Activated CD8-positive, alpha-beta T cell treated with anti-CD3 and anti-CD28 coated beads for 36 hours (primary cell): ENCODE data around the gene PTPN6. TPM values are rescaled to one million over a fixed set of nuclear protein-coding genes. Genes with fewer than 3 reads are reported as not detected.

Source experiments
- ATAC-seq: fragments of 200-7000 bp; cut with Tn5 transposase; one replicate; pipeline ENCODE4 v1.10.0; 2021; ENCODE audit warnings: mild to moderate bottlenecking, moderate library complexity
- CTCF ChIA-PET: fragments of 350-600 bp; sonication (Branson Sonifier 250); formaldehyde crosslinking; loops from one replicate; lab custom pipeline; 2021; ENCODE audit warnings: antibody characterized with exemption; lab: Charles Lee
- POLR2A ChIA-PET: fragments of 350-600 bp; sonication (Branson Sonifier 250); formaldehyde crosslinking; loops from one replicate; lab custom pipeline; 2021; ENCODE audit warnings: antibody characterized with exemption; lab: Charles Lee
- DNase-seq: peaks from one replicate; pipeline ENCODE4 v3.0.0-alpha.2; 2020
- H3K27ac Mint-ChIP-seq: one replicate; pipeline ENCODE4 v1.8.0; 2021; ENCODE audit warnings: mild to moderate bottlenecking, mixed read lengths
- H3K27me3 Mint-ChIP-seq: one replicate; pipeline ENCODE4 v1.8.0; 2021; ENCODE audit warnings: mixed read lengths
- H3K36me3 Mint-ChIP-seq: one replicate; pipeline ENCODE4 v1.8.0; 2021; ENCODE audit warnings: low read depth, mixed read lengths
- H3K4me1 Mint-ChIP-seq: one replicate; pipeline ENCODE4 v1.8.0; 2021; ENCODE audit warnings: low read depth, mixed read lengths
- H3K4me3 Mint-ChIP-seq: one replicate; pipeline ENCODE4 v1.8.0; 2021; ENCODE audit warnings: mild to moderate bottlenecking, moderate library complexity, mixed read lengths
- H3K9me3 Mint-ChIP-seq: one replicate; pipeline ENCODE4 v1.8.0; 2021; ENCODE audit warnings: mixed read lengths
- intact Hi-C: fragments of 100-400 bp; cut with micrococcal nuclease; formaldehyde crosslinking; loops from one replicate; pipeline ENCODE4 v1.10.0; 2022
- total RNA-seq, 2 experiments: library from RNA; stranded (reverse); gene quantifications; one replicate each; pipeline ENCODE4 v1.2.3, GENCODE V29; 2021
- TF ChIP-seq, protein P1 (sequence below): fragments of 200-600 bp; IDR thresholded peaks from one replicate; pipeline ENCODE4 v1.8.0; 2022; ENCODE audit warnings: antibody characterized with exemption, mild to moderate bottlenecking

The PTPN6 gene
- total RNA-seq, 2 experiments from 2014 or later, result 485 to 489 TPM

DNA sequence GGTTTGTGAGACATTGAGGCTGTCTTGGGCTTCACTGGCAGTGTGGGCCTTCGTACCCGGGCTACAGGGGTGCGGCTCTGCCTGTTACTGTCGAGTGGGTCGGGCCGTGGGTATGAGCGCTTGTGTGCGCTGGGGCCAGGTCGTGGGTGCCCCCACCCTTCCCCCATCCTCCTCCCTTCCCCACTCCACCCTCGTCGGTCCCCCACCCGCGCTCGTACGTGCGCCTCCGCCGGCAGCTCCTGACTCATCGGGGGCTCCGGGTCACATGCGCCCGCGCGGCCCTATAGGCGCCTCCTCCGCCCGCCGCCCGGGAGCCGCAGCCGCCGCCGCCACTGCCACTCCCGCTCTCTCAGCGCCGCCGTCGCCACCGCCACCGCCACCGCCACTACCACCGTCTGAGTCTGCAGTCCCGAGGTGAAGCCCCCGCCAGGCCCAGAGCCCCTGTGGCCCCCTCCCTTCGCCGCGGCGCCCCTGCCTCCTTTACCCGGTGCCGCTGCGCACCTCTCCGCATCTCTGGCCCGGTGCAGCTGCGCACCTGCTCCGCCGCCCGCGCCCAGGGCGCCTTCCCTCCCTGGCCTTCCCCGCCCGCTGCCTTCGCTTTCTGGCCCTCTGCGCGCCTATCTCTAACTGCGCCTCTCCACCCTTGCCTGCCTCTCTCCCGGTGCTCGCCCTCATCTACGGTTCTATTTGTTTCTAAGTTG, 36.8 kb upstream of the PTPN6 start, which contains the start of gene ENO2:
TSS of gene ENO2 (plus strand) at position 335 of the 701 bp plus-strand sequence. CDS start 1,253 bp downstream, outside the sequence.
- POLR2A ChIA-PET, result interaction anchor here (0.9 to 8.2 kb wide), 11 partner anchors 9 to 226 kb away, joined by 3 to 62 read pairs (median 3); partner anchors contain the start of genes C12orf57, LPCAT3, RNU7-1 and ZNF384
- intact Hi-C loops, result no loop called here
- peaks cover 40% of the 10 kb centered on the region for H3K36me3 Mint-ChIP-seq
- CTCF ChIA-PET, result interaction anchor here (0.7 to 5.8 kb wide), 8 partner anchors 10 to 190 kb away, joined by 3 to 31 read pairs (median 4); partner anchors contain the start of genes C12orf57 and RNU7-1
- H3K27me3 Mint-ChIP-seq, result no peaks in the 10 kb centered on the region
- peaks cover 35% of the 10 kb centered on the region for H3K4me1 Mint-ChIP-seq
- peak within 1 kb of the TSS; percentile 90 for H3K27ac Mint-ChIP-seq
- no peaks in the 10 kb centered on the region for H3K9me3 Mint-ChIP-seq
- peak; percentile 91 for ATAC-seq
- peak within 1 kb of the TSS; percentile 95 for H3K4me3 Mint-ChIP-seq
- peak; percentile 88 for DNase-seq
- TF ChIP-seq, protein P1, sequence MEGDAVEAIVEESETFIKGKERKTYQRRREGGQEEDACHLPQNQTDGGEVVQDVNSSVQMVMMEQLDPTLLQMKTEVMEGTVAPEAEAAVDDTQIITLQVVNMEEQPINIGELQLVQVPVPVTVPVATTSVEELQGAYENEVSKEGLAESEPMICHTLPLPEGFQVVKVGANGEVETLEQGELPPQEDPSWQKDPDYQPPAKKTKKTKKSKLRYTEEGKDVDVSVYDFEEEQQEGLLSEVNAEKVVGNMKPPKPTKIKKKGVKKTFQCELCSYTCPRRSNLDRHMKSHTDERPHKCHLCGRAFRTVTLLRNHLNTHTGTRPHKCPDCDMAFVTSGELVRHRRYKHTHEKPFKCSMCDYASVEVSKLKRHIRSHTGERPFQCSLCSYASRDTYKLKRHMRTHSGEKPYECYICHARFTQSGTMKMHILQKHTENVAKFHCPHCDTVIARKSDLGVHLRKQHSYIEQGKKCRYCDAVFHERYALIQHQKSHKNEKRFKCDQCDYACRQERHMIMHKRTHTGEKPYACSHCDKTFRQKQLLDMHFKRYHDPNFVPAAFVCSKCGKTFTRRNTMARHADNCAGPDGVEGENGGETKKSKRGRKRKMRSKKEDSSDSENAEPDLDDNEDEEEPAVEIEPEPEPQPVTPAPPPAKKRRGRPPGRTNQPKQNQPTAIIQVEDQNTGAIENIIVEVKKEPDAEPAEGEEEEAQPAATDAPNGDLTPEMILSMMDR, result no peak

DNA sequence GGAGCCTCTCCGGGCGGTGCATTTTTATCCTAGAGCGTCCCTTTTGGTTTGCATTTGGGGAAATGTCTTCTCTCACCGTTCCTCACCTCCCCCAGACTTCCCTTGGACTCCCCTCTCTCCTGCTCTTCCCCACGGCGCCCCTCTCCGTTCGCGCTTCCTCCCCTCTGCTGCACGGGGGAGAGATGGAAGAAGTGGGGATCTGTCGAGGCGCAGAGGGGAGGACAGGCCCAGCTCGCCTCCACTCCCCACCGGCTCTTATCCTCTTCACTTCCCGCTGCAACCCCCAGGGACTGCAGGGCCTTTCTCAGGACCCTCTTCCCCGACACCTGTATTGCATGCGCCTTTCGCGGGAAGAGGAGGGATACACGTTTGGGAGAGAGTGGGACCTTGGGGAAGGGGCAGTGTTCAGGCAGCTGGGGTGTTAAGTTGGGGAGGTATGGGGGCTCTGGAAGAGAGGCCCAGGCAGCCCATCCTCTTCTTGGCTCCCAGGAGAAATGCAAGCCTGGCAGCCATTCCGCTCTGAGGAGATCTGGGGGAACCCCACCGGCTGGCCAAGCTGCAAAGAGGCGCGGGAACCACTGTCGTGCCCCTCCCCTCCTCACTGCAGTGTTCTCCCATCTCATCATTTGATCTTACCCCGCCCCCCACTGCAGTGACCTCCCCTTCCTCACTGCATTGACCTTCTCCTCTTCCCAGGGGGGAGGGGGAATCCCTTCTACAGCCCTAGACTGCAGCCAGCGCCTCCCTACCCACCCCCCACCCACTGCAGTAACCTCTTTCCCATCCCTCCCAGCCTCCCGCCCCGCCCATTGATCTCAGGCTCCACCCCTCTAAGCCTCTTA, 36.0 kb upstream of the PTPN6 start:
- TF ChIP-seq, protein P1, result no peak
- Mint-ChIP-seq H3K27me3 (no peaks in the 10 kb centered on the region), H3K4me1 (peaks cover 43% of the 10 kb centered on the region), H3K9me3 (no peaks in the 10 kb centered on the region), H3K36me3 (peaks cover 48% of the 10 kb centered on the region), H3K27ac (peak overlapping the region; percentile 88), H3K4me3 (peak overlapping the region; percentile 95)
- intact Hi-C loops, result no loop called here
- ChIA-PET POLR2A (interaction anchor here (0.6 to 8.2 kb wide), 10 partner anchors 9 to 128 kb away, joined by 3 to 62 read pairs (median 3); partner anchors contain the start of genes C12orf57, LPCAT3 and RNU7-1), CTCF (interaction anchor here (1.0 to 5.8 kb wide), 6 partner anchors 9 to 29 kb away, joined by 3 to 31 read pairs (median 4); partner anchors contain the start of genes C12orf57 and RNU7-1)
- ATAC-seq, result no peak
- peak; percentile 38 for DNase-seq

DNA sequence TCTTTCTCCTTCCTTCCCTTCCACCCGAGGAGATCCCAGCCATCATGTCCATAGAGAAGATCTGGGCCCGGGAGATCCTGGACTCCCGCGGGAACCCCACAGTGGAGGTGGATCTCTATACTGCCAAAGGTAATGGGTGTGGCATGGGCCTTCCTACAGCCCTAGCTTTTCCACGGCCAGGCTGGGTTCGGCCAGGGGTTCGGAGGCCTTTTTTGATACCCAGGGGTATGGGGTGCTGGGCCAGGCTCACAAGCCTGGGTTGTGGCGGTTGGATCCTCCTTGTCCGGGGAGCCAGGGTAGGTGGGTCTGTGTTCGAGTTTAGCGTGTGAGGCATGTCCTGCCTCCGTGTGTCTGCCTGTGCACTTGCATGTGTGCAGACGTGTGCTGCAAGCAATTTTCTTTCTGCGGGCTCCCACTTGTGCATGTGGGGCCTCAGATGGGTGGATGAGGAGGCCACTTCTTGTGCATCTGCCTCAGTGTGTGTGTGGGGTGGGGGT, 35.3 kb upstream of the PTPN6 start:
- ChIA-PET CTCF (interaction anchor here (1.0 to 5.8 kb wide), 3 partner anchors 22 to 29 kb away, joined by 3 to 27 read pairs (median 4); no protein-coding TSS in a partner anchor), POLR2A (interaction anchor here (0.6 to 8.2 kb wide), 8 partner anchors 8 to 128 kb away, joined by 3 to 62 read pairs (median 4); partner anchors contain the start of genes C12orf57 and RNU7-1)
- Mint-ChIP-seq H3K4me3 (peak overlapping the region; percentile 95), H3K36me3 (peaks cover 48% of the 10 kb centered on the region), H3K9me3 (no peaks in the 10 kb centered on the region), H3K27me3 (no peaks in the 10 kb centered on the region), H3K27ac (peak overlapping the region; percentile 46), H3K4me1 (peaks cover 43% of the 10 kb centered on the region)
- intact Hi-C loops, result no loop called here
- DNase-seq (no peak), ATAC-seq (no peak)
- TF ChIP-seq, protein P1, result no peak

DNA sequence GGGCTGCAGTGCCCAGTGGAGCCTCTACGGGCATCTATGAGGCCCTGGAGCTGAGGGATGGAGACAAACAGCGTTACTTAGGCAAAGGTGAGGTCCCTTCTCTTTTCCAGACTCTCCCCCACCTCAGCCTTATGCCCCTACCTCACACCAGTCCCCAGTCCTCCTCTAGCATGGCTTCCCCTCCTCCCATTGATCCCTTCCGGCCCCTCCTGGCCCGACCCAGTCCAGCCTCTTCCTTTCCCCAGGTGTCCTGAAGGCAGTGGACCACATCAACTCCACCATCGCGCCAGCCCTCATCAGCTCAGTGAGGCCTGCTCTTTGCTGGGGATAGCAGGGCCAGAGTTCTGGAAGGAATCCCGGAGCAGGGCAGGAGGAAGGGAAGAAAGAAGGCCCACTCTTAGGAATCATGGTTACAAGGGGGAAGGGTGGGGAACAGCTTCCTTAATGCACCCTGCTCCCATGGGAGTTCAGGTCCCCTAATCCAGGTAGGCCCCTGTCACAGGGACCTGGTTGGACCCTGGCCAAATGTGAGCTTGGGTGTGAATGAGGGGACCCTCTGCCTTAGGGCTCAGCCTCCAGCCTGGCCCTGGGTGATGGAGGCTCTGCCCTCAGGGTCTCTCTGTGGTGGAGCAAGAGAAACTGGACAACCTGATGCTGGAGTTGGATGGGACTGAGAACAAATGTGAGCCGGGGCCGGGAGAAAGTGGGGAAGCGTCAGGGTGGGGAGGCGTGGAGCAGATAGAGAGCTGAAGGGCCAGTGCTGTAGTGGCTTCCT, 34.5 kb upstream of the PTPN6 start:
- peaks cover 53% of the 10 kb centered on the region for H3K36me3 Mint-ChIP-seq
- H3K9me3 Mint-ChIP-seq, result no peaks in the 10 kb centered on the region
- peak overlapping the region; percentile 95 for H3K4me3 Mint-ChIP-seq
- no peak for ATAC-seq
- TF ChIP-seq, protein P1, result no peak
- ChIA-PET POLR2A (interaction anchor here (0.9 to 8.2 kb wide), 9 partner anchors 9 to 127 kb away, joined by 3 to 62 read pairs (median 5); partner anchors contain the start of genes C12orf57 and RNU7-1), CTCF (interaction anchor here (0.9 to 1.8 kb wide), 4 partner anchors 10 to 48 kb away, joined by 3 to 9 read pairs (median 4); no protein-coding TSS in a partner anchor)
- H3K27ac Mint-ChIP-seq, result peak overlapping the region; percentile 52
- no peak for DNase-seq
- H3K4me1 Mint-ChIP-seq, result peaks cover 43% of the 10 kb centered on the region
- H3K27me3 Mint-ChIP-seq, result no peaks in the 10 kb centered on the region
- intact Hi-C loops, result no loop called here
